IPS DF 19.7 (cell line): ENCODE results near the gene SAMD11.

Experiments
- DNase-seq: peaks from one replicate; pipeline ENCODE4 v3.0.0-alpha.2; 2013; ENCODE audit warnings: low read depth, low spot score

The SAMD11 gene

DNA sequence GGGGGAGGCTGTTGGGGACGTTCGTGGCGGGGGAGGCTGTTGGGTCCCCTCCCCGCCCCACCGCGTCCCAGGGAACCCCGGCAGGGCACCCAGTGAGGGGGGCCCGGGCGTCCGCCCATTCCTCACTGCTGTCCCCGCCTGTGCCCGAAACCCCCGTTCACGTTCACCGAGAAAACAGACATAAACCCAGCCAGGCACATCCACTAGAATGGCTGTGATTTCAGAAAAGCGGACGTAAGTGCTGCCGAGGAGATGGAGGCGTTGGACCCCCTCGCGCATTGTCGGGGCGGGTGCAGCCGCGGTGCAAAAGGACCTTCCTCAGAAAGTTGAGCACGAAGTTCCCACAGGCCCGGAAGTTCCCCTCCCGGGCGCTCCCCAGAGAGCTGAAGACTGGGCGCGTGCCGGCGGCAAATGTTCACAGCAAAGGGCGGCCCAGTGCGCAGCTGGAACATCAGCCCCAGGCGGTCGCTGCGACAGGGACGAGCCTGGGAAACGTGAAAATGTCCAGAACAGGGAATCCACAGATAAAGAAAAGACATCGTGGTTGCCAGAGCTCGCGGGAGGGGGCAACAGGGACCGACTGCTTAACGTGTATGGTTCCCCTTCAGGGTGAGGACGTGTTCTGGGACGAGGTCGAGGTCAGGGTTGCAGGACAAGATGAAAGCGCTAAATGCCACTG is 18.5 kb upstream of the SAMD11 start:
- no peak for DNase-seq

DNA sequence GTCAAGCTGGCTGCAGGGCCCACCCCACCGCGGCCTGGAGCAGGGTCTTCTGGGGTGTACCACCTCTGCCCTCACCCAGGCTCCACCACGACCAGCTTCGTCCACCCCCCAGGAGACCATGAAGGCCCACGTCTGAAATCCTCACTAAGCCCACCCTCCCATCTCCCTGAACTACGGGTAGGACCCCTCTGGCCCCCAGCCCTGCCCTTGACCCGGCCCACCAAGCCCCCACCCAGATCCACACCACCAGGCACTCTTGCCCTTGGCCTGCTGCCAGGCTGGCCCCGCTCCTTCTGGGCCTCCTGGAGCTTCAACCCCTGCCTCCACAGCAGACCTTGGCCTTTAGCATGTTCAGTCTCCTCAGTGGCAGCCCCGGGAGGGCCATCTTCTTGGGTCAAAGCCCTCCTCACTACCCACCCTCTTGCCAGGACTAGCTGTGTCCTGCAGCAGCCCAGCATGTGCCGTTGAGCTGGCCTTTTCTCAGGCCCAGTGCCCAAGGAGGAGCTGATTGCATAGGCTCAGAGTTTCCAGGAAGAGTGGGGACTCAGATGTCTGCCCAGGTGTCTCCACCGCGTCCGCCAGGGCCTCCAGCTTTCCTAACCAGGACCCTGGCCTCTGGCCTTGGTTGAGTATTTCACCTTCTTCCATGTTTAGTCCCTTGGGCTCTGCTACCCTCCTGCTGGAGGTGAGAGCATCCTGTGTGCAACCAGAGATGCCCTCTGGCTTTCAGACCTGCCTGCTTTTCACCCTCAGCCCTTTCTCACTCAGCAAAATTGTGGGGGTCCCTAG is 17.7 kb upstream of the SAMD11 start:
- no peak for DNase-seq

DNA sequence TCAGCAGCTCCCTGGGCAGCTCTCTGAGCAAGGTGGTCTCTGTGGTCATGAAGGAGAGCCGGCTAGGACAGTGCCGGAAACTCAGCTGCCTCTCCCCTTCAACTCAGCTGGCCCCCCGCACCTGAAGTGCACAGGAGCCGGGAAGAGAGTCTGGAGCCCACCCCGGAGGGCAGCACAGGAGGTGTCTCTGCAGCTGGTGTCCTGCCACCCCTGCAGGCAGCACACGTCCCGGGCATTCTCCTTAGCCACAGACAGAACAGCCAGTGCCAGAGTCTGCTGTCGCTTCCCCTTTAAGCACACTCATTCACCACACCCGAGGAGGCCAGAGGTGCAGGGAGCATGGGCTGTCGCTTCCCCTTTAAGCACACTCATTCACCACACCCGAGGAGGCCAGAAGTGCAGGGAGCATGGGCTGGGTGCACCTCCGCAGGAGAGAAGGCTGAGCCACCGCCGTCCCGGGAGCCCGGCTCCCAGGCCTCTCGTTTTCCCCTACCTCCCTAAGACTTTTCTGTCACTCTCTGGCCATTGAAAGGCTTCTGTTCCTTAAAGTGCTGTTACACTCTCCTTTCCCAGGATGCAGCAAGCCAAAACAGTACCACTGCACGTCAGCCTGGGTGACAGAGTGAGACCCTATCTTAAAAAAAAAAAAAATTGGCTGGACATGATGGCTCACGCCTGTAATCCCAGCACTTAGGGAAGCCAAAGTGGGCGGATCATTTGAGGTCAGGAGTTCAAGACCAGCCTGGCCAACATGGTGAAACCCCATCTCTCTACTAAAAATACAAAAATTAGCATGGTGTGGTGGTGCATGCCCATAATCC is 16.9 kb upstream of the SAMD11 start:
- DNase-seq: no peak

DNA sequence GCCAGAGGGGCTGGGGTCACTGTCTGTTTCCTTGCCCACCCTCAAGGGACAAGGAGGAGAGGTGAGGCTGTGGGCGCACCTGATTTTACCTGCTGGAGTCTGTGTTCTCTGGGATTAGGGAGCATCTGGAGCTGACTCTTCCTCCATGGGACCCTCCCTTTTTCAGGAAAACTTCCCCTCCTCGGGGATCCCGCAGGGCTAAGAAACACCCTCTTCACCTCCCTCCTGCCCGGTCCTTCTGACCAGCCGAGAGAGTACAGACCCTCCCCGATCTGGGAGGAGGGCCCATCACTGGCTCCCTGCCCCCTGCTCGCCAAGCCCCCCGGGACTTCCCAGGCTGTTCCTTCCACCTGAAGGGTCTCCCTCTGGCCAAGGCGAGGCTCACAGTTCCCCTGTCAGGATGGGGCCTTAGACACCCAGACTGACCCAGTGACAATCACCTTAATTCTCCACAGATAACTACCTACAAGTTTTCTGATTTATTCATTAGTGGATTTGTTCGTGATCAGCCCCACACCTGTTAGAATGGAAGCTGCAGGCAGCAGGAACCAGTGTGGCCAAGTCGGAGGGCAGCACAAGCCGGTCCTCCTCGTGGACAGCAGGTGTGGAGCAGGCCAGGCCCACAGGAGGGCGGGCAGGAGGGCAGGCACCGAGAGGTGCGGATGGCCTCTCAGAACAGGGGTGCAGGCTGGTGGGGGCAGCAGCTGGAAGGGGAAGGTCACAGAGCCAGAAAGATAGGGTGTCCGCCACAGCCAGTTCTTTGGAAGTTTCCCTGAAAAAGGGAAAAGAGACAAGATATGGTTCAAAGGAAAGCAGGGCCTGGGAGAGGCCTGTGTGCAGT is 15.9 kb upstream of the SAMD11 start:
- no peak for DNase-seq

DNA sequence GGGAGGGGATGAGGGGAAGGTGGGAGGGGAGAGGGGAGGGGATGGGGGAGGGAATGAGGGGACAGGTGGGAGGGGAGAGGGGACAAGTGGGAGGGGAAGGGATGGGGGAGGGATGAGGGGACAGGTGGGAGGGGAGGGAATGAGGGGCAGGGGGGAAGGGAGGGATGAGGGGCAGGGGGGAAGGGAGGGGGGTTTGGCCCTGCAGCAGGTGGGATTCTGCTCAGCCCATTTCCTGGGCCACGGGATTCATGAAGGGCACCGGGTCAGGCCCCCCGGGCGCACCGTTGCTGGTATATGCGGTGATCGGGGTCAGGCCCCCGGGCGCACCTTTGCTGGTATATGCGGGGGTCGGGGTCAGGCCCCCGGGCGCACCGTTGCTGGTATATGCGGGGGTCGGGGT is 15.1 kb upstream of the SAMD11 start:
- no peak for DNase-seq

DNA sequence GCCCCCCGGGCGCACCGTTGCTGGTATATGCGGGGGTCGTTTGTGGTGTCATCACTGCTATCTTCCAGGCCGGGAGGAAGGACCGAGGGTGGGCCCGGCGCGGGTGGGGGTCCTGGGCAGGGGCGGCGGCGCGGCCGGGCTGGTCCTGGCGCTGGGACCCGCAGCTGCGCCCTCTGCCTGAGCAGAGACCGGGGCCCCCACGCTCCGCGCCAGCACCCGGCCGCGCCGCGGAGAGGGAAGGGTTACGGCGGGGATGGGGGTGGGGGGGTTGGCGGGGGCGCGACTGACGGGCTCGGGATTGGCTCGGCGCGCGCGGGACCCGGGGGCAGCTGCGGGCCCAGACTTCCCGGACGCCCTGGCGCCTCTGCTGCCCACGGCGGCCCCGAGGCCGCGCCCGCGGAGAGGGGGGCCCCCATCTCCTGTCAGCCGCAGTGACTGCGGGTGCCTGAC is 13.8 kb upstream of the SAMD11 start:
- DNase-seq: no peak

DNA sequence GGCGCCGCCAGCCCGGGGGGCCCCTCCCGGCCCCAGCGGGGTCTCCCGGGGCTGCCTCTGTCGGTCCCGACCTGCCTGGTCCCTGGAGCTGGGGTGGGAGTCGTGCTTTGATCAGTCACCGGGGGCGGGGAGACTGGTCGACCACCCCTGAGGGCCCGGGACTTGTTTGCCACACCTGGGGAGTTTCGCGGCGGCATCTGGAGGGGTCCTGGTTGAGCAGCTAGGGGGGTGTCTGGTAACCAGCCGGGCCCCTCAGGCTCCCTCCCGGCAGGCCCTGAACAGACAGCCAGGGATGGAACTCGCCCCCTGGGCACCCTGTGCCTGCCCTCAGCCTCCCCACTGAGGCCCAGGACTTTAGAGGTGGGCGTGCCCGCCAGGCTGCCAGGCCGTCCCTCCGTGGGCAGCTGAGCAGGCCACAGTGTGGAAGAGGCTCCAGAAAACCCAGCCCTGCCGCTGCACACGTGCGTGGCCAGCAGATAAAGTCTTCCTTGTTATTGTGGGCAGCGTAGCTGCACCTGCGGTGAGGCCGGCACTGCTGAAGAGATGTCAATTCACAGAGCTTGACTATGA is 13.3 kb upstream of the SAMD11 start:
- no peak for DNase-seq

DNA sequence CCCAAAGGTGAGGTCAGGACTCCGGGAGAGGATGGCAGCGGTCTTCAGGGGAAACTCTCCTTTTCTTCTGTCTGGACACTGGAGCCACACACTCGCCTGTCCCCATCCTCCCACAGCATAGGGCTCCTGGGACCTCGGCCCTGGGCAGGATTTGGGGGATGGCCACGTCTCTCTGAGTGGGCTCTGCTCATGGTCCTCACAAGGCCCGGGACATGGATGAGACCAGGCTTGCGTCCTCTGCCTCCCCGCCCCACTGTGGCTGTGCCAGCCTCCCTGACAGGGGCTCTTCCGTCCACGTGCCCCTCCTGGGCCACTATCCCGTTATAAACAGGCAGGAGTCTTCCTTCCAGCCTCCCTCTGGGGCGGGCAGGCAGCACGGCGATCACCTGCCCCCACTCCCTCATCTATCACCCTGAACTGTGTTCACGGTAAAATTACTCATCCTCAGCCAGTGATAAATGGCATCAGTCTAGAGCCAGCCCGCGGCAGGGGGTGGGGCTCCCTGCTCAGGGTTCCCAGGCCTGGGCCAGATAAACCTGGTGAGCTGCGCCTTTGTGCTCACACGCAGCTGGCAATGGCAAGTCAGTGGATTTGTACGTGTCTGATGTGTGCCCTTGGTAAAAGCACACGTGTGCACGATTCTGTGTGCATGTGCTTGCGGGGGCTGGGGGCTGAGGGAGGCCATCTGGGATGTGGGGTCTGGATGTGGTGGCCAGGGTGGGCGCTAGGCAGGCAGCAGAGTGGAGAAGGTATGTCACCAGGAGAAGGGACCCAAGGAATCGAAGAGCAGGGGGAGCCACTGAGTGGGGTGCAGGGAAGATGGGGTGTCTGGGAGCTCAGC is 12.6 kb upstream of the SAMD11 start:
- DNase-seq: no peak

DNA sequence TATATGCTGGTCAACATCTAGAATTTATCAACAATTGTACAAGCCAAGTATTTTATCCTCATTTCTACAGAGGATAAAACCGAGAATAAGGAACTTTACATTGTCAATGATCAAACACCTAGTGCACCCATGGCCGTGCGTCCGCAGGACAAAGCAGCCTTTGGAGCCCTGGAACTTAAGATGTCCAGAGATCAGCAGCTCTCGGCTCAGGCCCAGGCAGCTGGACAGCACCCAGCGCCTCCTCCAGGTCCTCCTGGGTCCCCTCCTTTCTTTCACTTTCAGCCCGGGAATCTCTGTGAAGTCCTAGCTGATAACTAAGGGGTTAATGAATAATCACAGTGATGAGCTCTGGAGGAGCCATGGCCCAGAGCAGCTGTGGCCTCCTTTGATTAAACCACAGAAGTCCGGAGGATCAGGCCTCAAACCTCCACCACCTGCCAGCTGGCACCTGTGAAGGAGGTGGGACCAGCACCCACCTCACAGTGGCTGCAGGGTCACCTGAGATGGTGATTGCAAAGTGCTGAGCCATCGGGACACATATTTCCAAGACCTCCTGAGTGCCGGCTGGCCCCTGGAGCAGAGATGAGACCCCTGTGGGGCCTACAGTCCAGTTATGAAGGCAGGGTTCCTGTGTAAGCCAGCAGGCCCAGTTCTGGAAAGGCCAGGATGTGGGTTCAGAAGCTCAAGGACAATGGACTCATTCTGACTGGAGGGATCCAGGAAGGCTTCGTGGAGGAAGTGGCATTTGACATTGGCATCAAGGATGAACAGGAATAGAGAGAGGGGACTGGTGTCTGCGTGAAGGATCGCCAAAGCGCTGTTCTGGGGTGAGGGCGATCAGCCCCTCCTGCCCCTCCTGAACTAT is 11.6 kb upstream of the SAMD11 start:
- DNase-seq: no peak

DNA sequence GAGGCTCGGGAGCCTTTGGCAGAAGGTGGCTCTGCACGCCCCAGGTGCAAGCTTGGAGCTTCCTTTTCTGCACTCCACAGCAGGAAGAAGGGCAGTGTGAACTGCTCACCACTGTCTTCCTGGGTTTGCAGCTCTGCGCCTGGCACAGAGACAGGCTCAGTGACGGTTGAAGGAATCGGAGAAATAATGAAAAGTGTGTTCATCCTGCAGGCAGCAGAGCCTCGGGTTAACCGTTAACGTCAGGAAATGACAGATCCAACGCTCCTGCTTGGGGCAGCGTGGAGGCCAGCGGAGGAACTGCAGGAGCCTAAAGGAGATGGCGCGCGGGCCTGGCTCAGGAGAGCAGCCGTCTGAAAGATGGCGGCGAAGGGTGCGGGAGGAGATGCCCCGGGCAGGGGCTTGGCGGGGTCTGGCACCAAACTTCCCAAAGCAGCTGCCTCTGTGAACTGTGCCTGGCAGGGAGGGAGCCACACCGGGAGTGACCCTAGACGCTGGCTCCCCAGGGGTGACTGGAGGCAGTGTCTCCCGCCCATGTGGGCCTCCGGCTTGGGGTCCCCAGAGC is 10.9 kb upstream of the SAMD11 start:
- no peak for DNase-seq

DNA sequence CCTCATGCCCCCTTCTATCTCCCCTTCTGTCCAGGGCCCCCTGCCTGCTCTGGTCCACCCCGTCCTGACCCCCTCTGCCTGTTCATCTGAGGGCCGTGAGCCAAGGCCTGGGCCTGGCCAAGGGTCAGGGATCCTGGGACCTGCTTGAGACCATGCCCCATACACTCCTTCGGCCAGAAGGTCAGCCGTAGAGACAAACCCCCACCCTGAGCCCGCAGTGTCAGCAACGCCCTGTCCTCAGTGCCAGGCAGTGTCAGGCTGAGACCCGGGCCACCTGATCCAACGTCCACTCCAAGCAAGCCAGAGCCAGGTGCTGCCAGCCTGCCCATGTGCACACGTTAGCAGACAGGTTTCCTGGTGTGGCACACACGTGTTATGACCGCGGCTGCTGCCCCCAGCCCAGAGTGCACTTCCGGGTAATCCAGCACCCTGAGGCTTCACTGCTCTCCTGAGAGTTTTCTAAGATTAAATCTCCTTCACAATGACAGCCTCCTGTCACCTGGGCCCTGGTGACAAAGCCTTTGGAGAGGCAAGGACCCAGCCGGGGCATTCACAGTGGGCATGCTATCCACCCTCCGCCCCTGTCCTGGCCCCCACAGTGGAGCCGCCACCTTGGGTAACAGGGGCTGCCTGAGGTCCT is 10.1 kb upstream of the SAMD11 start:
- no peak for DNase-seq

DNA sequence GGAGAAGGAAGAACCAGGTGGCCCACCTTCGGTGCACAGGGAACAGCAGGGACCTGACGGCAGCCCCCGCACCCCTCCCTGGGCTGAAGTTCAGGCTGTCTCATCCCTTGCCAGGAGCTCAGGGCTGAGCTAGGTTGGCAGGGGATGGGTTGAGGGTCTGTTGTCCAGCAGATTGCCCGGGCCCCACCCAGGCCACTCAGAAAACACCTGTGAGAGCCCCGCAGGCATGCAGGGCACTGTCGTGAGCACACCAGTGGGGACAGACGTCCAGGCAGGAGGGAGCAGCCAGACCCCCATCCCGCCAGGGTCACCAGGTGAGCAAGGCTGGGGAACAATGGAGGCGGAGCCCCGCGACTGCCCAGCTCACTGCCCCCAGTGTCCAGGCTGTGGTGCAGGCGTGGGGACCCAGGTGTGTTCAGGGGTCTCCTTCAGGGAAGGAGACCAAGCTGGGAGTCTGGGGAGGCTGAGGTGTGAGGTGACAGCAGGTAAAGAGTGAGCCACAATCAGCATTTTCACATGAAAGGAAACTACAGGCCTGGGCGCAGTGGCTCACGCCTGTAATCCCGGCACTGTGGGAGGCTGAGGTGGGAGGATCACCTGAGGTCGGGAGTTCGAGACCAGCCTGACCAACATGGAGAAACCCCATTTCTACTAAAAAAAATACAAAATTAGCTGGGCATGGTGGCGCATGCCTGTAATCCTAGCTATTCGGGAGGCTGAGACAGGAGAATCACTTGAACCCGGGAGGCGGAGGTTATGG is 9.4 kb upstream of the SAMD11 start:
- no peak for DNase-seq

DNA sequence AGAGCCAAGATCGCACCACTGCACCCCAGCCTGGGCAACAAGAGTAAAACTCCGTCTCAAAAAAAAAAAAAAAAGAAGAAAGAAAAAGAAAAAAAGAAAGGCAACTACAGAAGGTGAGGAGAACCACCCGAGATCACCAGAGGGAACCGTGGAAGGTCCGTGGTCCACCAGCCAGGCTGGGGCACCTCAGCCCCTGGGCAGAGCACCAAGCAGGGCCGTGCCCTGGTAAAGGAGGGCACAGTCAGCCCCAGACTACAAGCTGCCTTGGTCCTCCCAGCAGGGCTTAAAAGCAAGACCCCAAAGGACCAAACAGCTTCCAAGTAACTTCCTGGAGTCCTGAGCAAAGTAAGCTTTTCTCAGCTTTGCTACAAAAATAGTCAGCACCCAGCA is 8.8 kb upstream of the SAMD11 start:
- no peak for DNase-seq

DNA sequence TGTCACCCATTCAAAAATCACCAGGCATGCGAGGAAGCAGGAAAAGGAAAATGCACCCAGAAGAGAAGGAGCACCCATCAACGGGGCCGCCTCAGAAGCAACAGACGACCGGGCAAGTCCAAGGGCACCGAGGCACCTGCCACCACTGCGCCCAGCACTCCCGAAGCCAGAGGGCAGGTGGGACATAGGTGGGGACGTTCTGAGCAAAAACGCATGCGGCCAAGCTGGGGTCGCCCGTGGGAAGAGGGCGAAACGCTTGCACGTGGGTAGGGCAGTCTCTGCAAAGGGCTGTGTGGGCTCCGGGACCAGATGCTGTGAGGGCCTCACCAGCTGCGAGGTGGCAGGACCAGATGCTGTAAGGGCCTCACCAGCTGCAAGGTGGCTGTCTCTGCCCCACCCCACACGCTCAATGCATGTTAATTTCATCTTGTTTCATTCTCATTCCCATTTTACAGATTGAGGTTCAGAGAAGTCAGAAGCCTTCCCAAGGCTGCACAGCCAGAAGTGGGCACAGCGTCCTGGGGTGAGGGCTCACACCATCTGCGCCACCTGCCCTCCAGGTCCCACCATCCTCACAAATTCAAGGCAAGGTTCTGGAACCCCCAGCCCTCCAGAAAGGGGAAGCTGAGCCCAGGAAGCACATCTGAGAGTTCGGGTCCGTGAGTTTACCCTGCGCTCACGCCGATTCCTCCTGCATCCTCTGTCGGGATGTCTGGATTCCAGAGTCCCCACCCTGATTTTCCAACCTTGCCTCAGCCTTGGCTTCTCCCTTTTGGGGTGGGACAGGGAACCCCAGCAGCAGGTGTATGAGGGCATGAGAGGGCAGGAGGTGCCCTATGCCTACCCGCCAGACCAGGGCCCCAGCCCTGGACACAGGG is 8.2 kb upstream of the SAMD11 start:
- no peak for DNase-seq

DNA sequence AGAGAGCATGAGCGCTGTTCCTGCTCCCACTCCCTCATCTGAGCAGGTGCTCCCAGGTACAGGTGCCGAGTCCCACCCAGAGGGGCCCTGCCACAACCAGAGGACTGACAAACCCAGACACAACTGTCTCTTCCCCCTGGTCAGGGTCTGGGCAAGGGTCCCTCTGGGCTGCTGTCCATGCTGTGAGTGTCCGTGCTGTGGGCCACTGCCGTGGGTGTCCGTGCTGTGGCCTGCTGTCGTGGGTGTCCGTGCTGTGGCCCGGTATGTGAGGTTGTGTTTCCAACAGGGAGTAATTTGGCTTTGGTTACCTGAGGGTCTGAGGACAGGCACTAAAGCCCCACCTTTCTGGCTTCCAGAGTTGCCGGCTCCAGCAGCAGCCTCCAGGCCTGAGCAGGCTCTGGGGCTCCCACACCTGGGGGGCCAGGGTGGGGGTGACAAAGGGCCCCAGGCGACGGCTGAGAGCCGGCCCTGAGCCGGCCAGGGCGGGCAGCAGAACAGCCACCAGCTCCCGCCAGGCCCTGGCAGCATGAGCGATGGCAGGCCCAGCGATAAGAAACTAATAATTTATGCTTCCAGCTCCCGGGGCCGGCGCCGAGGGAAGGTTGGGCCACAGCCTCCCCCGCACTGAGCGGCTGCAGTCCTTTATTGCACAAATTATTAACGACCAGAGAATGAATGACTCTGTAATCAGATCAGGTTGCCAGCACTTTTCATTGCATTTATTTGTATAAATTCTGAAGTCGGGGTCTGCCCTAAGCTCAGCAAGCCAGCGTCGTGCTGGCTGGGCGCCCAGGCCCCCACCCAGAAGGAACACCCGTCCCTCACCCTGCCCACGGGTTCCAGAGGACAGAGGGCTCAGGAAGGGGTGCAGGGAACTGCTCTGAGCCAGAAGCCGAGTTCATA is 7.3 kb upstream of the SAMD11 start:
- no peak for DNase-seq

DNA sequence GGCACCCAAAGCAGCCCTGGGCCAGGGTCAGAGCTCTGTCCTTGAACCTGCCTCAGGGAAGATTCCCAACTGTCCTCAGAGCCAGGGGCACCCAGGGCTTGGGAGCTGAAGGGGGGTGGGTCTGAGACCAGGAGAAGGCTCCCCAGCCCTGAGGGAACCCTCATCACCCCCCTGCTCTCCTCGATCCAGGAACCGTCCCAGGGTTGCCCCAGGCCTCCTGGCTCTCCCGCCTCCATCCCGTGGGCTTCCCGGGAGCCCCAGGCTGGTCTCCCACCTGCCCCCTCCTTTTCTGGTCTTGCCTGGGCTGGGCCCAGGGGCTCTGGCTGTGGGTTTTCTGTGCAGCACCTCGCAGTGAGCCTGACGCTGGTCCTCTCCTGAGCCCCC is 6.7 kb upstream of the SAMD11 start:
- no peak for DNase-seq
